Hematopoietic multipotent progenitor cell treated with erythropoietin and hydrocortisone succinate and interleukin-3 and kit ligand, for 6 days (in vitro differentiated cells): Measurements from ENCODE around the gene BIRC6.

ENCODE experiments used
- DNase-seq: peaks from one replicate; pipeline ENCODE4 v3.0.0-alpha.2; 2015

Gene BIRC6

DNA sequence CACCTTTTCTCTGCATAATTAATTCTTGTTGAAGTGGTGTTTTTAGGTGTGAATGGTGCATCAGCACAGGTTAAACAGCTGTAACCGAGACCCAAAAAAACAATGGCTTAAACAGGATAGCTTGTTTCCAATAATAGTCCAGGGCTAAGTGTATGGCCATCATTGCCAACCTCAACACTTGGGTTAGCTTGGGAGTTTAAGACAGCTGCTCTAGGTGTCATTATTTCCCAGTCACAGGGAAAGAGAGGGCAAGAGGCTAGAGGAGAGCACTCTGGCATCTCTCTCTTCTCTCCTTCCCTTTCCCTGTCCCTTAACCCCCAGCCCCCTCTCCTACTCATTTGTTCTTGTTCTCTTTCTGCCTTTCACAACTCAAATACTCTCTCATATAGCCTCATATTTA is 21.1 kb downstream of the BIRC6 start:
- no peak for DNase-seq

DNA sequence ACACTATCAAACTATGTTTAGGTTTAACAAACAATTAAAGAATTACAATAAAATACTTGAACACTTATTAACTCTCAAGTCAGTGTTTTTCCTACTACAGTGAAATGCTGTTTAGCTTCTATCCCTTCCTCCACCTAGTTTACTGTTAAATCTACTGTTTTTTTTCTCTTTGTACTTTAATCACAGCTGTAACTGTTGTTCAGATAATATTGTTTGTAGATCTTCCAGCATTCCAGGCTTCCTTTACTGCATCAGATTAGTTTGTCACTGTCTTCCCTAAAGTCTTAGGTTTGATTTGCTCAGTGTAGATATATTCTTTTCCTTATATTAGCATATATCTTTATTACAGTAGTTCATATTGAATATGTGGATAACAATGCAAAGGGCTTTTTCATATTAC is 22.5 kb downstream of the BIRC6 start:
- DNase-seq: no peak

DNA sequence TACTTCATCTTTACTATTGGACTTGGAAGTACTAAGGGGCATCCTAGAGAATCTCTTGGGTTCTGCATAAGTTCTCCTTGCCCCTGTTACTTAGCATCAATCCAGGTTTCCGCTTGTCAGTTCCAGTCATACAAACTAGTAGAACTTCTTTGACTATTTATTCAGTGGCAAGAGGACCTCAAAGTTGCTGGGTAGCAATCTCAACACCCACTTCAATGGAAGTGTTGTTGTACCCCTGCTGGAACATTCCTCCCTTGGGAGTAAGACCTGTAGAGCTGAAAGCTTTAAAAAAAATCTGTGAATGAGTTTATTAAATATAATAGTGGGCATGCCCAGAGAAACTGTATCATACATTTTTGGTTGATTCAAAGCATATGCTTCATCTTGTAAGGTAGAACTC is 27.0 kb downstream of the BIRC6 start:
- DNase-seq: no peak

DNA sequence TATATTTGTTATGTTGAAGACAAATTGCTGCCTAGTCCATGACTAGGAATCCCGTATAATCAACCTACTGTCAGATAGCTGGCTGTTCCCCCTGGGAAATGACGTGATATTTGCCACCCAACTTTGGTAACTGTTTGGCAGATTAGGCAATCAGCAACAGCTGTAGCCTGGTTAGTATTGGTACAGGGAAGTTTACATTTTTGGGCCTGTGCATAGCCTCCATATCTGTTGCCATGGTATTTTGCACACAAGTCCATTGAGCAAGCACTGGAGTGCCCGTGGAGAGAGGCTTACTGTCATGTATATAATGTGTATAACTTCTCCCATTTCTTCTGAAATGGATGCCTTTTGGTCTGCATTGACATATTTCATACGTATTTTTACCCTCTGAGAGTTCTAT is 27.7 kb downstream of the BIRC6 start:
- DNase-seq: peak; percentile 56

DNA sequence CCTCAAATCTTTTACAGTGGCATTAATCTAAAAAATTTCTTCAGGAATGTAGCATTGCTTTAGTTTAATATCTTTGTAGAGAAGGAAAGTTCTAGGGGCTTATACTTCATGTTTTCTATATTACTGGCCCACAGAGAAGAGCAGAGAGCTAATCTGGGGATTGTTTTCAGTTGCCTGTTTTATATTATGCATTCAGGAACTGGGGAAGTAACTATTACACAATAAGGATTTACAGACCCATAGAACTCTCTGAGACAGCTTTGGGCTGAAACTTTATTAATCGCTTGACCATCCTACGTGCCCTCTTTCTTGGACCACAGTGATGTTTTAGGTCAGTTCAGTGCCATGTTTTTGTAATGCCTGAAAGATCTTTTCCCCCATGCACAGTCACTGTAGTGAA is 29.9 kb downstream of the BIRC6 start:
- no peak for DNase-seq

DNA sequence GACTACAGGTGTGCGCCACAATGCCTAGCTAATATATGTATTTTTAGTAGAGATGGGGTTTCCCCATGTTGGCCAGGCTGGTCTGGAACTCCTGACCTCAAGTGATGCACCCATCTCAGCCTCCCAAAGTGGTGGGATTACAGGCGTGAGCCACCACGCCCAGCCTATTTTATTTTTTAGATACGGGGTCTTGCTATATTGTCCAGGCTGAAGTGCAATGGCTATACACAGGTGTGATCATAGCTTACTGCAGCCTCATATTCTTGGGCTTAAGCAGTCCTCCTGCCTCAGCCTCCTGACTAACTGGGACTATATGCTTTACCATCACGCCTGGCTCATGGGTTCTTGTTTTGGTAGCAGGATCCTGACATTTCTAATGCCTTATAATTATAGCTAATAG is 42.4 kb downstream of the BIRC6 start:
- no peak for DNase-seq

DNA sequence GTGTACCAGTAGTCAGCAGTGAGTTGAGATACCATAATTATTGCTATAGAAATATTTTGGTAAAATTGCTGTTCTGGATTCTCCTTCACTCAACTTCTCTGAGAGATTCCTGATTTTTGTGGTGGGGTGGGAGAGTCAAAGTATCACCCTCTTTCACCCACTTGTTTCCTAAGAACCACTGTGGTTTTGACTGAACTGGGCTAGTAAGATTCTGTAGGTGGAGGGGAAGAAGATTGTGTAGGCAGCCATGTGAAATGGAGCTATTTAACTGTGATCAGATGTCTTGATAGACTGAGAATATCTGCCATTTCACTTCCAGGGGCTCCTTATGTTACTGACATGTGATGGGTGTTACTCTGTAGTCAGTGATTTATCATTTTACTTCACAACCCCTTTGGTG is 45.3 kb downstream of the BIRC6 start:
- DNase-seq: no peak

DNA sequence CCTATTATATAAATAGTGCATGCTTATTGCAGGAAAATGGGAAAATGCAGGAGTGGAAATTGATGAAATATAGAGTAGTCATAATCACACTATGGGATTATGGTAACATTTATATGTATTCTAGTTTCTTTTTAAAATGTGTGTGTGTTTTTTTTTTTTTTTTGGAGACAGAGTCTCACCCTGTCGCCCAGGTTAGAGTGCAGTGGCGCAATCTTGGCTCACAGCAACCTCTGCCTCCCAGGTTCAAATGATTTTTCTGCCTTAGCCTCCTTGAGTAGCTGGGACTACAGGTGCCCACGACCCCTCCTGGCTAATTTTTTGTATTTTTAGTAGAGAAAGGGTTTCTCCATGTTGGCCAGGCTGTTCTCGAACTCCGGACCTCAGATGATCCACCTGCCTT is 47.0 kb downstream of the BIRC6 start:
- DNase-seq: no peak

DNA sequence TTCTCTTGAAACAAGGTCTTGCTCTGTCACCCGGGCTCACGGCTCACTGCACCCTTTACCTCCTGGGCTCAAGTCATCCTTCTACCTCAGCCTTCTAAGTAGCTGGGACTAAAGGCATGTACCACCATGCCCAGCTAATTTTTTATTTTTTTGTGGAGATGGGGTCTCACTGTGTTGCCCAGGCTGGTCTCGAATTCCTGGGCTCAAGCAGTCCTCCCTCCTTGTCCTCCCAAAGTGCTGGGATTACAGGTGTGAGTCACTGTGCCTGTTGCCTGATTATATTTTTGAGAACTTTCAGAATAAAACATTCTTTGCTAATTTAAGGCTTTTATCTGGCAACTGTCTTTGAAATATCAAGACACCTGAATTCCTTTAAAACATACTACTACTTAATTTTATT is 47.9 kb downstream of the BIRC6 start:
- DNase-seq: no peak

DNA sequence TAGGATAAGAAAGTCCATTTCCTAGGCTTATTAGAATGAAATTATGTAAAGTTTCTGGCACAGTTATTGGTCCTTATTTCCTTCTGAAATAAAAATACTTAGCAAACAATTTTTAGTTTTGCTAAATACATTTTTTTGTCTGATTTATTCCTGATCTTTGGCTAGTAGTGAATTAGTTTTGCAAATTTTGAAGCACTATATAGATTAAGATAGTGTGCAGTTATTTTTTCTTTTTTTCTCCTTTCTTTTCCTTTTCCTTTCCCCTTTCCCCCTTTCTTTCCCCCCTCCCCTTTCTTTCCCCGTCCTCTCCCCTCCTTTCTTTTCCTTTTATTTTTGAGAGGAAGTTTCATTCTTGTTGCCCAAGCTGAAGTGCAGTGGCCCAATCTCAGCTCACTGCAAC is 59.7 kb downstream of the BIRC6 start:
- DNase-seq: no peak

DNA sequence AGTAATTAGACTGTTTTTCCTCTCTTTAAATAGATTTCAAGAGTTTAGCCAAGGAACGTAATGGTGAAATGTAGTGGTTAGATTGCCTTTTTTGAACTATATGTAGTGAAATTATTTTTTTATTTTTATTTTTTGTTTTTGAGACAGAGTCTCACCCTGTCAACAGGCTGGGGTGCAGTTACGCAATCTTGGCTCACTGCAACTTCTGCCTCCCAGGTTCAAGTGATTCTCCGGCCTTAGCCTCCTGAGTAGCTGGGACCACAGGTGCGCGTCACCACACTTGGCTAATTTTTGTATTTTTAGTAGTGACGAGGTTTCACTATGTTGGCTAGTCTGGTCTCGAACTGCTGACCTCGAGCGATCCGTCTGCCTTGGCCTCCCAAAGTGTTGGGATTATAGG is 60.8 kb downstream of the BIRC6 start:
- no peak for DNase-seq

DNA sequence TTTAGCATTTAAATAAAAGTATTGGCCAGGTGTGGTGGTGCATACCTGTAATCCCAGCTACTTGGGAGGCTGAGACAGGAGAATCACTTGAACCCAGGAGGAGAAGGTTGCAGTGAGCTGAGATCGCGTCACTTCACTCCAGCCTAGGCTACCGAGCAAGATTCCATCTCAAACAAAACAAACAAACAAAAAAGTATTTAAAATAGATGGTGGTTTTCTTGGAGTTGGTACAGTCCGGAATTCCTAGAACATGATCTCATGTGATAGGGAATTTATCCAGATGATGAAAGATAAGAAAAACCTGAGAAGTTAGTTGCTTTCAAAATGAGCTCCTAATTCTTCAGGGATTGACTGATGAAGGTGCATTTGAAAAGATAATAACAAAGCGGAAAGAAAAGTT is 62.0 kb downstream of the BIRC6 start:
- no peak for DNase-seq

DNA sequence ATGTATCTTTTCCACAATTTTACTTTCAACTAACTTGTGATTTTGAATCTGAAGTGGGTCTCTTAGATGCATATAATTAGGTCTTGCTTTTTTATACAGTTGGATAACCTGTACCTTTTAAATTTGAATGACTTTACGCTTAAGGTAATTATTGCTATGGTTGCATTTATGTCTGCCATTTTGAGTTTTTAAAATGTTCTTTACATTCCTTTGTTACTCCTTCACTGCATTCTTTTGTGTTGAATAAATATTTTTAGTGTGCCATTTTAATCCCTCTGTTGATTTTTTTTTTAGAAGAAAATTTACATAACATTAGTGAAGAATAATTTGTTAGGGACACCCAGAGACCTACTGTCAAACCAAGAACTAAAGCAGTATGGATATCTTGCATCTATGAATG is 65.3 kb downstream of the BIRC6 start:
- DNase-seq: no peak

DNA sequence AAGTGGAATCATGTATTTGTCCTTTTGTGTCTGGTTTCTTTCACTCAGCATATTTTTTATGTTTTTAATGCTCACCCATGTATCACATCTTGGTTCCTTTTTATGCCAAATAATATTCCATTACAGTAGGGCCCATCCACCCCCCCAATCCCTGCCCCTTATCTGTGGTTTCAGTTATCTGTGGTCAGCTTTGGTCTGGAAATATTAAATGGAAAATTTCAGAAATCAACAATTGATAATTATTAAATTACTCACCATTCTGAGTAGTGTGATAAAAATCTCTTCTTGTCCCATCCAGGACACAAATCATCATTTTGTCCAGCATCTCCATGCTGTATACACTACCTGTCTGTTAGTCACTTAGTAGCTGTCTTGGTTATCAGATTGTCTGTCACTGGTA is 66.7 kb downstream of the BIRC6 start:
- DNase-seq: peak; percentile 26

DNA sequence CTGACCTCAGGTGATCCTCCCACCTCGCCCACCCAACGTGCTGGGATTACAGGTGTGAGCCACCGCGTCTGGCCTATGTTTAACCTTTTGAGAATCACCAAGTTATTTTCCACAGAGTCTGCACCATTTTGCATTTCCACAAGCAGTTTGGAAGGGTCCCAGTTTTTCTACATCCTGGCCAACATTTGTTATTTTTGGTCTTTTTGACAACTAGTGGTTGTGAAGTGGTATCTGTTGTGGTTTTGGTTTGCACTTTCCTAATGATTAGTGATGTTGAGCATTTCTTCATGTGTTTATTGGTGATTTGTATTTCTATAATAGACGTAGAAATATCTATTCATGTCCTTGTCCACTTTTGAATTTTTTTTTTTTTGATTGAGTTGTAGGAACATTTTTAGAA is 67.9 kb downstream of the BIRC6 start:
- no peak for DNase-seq

DNA sequence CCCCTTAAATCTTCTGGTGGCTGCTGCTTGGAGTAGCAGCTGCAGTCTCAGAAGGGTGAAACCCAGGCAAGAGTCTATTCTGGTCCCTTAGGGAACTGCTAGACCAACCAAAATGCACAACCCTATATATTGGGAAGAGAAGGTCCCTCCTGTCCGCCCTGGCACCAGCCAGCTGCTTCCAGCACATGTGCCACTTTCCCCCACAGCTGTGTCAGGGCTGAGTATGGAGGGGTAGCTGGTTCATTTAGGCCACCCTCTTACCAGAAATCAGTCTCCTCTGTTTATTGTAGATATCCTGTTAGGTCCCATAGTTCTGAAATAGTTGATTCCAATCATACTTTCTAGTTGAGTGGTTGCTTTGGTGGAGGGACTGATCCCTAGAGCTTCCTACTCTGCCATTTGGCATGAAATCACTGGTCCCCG is 68.9 kb downstream of the BIRC6 start:
- no peak for DNase-seq

DNA sequence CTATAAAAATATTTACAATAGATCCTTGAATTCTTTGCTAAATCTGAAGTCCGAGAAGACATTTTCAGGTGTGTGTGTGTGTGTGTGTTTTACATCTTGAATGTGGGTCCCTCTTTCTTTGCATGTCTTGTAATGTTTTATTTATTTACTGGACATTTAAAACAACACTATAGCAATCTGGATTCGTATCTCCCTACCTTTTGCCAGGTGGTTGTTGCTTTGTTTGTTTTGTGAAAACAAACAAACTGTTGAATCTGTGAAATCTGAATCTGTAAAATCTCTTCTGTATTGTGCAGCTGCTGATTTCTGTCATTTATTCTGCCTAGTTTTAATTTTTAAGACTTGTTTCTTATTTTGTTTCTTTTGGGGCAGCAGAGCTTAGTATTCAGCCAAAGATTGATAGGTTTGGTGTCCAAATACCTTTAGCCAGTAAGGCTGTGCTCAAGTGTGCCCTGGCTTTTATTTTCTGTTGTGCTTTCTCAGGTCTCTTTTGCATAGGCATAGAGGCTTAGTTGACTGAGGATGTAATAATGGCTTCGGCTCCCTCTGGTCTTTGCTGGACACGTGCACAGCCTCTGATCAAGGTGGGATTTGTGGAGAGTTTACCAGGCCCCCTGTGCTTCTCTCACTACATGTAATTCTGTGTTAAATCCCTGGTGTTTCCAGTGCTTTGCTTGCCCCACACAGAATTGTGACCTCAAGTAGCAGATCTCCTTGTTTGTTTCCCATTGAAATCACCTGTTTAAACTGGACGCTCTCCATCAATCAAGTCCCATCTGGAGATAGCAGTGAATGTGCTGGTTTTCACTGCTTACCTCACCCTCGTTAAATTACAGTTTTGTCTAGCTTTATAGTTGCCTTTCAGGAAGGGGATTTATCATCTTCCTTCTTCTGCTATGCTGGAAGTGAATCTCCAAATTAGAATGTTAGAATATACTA is 71.1 kb downstream of the BIRC6 start:
- no peak for DNase-seq

DNA sequence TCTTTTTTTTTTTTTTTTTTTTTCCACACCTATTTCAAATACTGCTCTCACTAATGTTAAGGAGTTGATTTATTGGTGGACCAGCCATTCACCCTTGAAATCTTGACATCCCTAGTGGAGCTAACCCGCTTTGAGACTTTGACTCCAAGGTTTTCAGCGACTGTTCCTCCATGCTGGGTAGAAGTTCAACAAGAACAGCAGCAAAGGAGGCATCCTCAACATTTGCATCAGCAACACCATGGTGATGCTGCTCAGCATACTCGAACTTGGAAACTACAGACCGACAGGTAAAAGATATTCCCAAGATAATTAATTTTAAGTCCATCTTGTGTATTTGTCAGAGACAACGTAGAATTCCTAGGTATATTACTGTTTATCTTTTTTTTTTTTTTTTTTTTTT is 74.0 kb downstream of the BIRC6 start:
- no peak for DNase-seq

DNA sequence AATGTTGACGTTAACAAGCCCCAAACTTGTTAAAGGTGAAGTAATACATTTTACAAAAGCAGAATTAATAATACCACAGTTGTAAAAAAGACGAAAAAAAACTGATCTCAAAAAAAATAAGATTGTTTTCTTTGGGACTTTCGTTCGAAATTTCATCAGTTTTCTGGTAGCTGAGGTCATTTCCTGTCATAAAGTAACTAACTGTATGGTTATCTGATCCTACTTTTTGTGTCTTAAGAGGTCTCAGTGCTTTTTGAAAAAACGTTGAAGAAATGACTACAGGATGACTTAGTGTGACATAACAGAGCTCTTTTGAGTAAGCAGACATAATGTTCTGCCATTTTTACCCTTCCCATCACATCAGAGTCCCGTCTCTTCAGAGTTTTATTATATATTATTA is 79.3 kb downstream of the BIRC6 start:
- DNase-seq: no peak

DNA sequence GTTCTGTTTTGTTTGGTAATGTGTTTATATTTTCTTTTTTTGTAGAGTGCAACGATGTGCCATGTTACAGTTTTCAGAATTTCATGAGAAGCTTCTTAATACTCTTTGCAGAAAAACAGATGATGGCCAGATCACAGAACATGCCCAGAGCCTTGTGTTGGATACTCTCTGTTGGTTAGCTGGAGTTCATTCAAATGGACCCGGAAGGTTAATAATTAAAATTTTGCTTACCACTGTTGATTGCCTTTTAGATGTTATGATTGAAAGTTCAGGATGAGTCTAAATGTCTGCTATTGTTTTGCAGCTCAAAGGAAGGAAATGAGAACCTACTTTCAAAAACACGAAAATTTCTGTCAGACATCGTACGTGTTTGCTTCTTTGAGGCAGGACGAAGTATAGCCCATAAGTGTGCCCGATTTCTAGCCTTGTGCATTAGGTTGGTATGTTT is 85.2 kb downstream of the BIRC6 start:
- DNase-seq: no peak

DNA sequence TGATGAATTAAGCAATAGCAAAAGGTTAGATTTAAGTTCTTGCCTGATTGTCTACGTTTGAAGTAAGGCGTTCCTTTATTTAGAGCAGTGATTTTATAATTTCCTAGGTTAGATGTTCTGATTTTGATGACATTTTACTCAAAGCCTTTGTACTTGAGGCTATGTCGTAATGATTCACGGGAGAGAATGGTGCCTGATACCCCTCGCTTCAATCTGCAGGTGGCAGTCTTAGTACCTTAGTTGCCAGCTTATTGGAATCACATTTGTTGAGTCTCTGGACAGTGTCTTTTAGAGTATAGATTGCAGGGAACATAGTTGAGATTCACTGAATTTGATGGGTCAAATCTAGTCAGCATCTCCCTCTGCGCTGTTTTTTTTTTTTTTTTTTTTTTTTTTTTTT is 89.5 kb downstream of the BIRC6 start:
- no peak for DNase-seq

DNA sequence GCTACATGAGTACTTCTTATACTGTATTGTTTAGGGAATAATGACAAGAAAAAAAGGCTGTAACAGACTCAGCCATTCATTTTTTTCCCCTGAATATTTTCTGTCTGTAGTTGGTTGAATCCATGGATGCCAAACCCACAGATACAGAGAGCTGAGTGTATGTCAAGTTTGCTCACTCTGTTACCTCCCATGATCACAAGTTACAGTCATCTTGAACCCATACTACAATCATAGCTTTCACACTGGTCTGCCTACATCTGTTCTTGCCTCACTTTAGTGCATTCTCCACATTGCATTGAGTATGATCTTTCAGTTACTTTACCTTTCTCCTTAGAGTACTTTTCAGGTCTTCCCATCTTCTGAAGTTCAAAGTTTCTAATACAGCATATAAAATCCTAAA is 94.0 kb downstream of the BIRC6 start:
- no peak for DNase-seq

DNA sequence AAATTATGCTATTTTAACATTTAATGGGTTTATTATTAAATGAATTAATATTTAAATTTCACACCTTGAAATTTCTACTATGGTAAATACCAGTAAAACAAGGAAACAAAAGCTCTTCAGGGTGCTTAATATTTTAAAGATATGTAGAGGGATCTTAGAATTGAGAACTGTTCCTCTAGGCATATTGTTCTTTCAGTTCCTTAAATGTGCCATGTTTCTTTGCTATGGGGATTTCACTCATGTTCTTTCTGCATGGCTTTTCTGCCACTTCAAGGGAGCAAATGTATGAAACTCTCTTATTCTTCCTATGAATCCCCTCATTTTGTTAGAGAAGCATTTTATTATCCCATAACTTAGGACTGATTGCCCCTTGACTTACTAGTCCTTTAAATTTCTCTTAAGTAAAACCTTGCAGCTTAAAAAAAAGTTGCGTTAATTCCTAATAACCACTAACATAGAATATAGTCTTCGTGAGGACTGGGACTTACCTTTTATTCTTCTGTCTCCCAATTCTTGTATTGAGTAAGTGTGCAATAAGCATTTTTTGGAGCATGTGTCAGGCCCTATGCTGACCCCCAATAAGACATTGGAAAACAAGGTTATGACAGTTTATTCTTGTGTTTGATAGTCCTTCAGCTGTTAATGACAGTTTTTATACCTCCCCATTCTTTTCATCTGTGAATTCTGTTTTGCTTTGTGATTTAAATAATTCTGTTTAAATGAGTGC is 95.7 kb downstream of the BIRC6 start:
- no peak for DNase-seq
